Measurements from ENCODE around the gene LTBP1.

The LTBP1 gene

DNA sequence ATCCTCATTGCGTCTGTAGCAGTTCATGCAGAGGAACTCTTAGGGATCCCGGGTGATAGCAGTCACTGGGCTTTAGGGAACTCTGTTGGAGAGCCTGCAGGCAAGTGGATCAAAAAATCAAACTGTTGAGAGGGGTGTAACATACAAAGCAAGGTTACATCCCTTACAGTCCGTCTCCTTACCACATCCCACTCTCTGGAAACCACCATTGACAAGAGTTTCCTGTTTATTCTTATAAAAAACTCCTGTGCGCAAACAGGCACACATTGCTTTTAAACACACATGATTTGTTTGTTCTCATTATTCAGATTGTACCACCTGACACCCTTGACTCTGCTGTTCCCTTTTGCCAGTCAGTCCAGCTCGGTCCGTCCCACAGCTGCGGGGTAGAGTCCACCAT is 137.7 kb downstream of the LTBP1 start:
- DNase-seq: no peak

DNA sequence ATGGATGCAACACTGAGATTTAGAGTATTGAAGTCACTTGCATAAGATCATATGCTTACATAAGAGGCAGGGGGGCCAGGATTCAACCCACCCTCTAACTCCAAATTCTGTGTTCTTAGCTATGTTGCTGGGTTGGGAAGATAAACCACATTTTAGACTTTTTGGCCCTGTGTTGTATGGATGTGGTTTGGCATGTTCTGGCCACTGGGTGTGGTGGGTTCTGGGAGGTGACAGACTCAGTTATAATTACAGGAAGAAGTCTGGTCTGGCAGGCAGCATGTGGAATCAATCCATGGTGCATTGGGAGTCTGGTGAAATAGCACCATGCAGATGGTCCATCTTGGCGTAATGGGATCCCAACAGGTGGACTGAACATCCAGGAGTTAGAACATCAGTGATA is 138.9 kb downstream of the LTBP1 start:
- no peak for DNase-seq

DNA sequence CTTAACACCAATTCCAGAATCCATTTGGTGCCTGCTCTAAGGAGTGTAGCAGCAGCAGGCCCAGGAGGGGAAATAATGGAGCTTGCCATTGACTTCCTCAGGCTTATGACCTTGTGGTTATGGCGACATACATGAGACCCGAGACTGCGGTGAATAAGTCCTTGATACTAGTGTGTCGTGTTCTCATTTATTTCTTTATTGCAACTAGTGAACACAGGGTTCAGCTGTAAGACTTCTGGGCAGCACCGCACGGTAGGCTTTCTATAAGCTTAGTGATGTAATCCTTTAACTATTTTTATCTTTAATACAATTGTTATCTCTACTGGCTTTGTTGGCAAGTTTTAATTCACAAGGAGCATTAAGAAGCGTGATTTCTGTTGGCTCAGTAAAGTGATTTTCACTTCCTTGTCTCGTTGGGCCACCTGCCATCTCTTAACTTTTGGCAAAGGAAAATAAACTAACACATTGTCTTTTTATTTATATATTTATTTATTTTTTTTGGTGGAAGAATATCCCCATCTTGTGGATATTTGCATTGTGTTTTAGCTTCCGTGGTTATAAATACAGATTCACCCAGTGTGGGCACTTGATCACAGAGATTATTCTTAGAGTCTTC is 139.8 kb downstream of the LTBP1 start:
- DNase-seq: no peak

DNA sequence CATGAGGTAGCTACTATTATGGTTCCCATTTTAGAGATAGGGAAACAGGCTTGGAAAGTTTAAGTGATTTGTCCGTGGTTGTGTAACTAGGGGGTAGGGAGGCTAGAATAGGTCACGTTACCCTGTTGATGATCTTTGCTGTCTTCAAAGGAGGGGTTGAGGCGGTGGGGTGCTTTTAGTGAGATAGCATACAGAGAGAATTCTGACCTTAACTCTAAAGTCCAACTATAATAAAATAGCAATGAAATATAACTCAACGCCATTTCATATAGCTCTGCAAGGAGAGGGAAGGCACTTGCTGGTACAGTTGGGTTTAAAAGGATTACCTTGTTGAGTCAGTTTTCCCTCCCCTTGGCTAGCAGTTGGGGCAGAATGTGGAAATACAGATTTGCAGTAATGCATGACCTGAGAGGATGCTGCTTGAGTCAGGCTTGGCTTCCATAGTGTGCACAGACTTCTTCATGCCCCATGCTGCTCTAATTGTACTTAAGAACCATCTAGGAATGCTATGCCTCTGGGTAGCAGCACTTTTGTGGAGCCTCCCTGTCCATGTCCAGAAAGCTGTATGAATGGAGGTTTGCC is 143.9 kb downstream of the LTBP1 start:
- no peak for DNase-seq

DNA sequence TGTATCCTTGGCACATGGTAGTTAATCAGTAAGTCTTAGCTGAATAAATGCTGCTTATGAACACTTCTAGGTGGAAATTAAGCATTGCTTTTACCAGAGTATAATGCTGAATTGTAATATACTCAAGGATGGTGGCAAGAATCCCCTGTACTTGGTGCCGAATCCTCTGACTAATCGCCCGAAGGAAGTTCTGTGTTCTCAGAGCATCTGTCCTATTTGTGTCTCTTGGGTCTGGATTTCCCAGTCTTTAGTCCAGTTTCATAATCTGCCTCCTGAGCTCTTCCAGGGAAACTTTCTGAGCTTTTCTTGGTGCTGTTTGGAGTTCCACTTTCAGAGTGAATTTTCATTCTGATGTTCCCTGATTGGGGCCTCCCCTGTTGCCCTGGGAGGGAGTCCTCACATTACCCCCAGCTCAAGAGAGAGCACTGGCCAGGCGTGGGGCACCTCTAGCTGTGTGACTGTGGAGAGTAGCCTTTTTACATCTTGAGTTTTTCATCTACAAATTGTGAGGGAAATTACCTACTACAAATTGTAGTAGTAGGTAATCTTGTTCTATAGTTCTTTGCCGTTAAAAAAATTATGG is 144.9 kb downstream of the LTBP1 start:
- DNase-seq: no peak

DNA sequence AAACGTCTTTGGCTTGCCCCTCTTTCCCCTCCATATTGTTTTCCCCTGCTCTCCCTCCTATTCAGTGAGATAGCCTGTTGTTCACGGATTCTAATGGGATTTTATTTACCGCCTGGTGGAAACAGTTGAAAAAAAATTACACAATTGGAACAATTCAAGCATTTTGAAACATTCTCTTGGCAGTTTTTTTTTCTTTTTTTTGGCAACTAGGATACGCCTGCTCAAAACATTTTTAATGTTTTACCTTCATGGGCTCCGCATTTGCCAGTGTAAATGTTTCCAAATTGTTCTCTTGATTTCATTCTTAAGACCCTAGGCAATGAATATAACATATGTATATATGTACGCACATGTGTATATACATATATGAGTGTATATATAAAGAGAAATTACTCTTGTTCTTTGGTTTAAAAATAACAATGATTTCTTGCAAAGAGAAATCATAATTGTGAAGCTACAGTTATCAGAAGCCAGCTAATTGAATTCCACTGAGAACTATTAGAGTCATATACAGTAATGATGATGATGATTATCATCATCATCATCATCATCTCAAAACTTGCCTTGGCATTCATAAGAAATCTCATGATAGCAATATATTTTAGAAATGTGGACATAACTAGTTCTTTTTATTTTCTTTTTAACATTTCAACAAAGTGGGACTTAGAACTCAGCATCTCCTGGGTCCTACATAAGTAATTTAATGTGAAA is 146.7 kb downstream of the LTBP1 start:
- no peak for DNase-seq

DNA sequence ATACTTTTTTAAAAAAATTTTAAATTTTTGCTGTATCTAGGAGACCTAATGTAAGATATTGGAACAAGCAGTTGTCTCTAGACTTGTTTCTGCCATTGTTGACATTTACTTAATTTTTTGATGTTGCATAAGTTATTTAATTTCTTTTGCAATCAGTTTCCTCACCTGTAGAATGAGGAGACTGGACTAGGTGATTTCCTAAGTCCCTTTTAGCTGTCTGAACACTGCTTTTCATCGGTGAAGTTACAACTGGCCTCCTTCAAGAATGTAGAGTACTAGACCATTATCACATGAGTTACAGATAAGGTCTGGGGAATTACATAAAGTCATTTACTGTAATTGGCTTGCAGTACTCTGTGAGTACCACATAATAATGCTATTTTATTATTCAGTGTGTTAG is 147.6 kb downstream of the LTBP1 start:
- DNase-seq: no peak

DNA sequence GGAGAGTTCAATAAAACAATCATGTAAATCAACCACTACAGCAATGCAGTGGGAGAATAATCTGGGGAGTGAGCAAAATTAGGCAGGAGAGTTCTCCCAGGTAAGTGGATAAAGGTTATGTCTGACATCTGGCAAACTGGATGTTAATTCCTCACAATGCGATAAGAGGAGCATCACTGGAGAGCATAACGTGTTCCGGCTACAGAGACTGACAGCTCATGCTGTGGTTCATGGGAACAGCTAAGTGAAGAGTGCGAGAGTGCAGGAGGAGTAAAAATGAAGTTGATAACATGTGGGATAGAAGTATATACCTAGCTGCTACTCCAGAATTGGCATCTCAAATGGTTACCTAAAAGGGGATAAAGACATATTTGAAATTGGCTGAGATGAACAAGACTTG is 153.2 kb downstream of the LTBP1 start:
- DNase-seq: no peak

DNA sequence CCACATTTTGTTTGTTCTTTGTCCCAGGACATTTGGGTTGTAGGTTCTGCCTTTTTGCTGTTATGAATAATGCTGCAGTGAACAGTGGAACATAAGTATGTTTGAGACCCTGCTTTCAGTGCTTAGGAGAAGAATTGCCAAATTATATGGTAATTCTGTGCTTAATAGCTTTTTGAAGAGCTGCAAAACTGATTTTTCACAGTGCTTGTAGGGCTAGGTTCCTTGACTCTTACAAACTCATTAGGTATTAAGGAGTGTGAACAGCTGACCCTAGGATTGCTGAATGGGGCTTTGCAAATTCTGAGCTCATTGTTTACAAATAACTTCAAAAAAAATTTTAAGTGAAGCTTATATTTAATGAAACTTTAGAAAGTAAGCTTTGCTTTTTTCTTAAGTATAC is 154.2 kb downstream of the LTBP1 start:
- DNase-seq: no peak

DNA sequence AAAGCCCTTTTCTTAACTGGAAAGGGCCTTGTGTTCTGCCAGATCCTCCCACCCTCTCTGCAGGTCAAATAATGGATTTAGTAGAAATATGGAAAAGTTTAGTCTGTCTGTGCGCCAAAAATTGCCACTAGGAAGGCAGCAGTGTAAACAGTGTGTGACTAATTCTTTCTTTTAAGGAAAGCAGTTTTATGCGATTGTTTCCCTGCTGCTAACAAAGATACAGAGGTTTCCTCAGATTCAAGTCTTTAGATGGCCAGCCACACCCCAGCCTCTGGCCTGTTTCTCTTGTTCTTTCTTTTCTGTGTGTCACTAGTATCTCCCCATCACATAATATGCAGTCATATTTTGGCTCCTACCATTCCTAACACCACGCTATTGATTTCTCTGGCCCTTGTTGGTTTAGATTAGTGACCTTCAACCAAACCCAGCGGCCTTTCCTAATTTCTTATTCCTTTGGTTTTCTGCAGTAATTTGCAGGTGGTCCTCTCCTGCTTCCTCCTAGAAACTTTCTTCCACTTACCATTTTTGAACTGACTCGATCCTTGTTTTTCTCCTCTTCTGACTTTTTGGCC is 157.4 kb downstream of the LTBP1 start:
- DNase-seq: no peak

DNA sequence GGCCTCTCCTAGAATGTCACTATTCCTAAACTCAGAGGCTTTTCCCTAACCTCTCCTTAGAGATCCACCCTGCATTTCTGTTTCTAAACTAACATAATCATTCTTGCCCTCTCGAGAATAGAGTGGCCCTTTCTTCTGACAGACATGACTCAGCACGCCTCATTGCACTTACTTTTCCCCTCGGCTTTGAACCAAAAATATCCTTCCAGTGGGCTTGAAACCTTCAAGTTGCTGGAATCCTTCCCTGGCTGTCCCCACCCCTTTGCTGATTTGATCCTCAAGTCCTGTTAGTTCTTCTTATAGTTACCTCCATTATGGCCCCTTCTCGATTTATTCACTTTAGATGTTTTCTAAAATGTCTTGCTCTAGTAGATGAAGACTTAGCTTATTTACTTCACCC is 158.0 kb downstream of the LTBP1 start:
- DNase-seq: no peak

DNA sequence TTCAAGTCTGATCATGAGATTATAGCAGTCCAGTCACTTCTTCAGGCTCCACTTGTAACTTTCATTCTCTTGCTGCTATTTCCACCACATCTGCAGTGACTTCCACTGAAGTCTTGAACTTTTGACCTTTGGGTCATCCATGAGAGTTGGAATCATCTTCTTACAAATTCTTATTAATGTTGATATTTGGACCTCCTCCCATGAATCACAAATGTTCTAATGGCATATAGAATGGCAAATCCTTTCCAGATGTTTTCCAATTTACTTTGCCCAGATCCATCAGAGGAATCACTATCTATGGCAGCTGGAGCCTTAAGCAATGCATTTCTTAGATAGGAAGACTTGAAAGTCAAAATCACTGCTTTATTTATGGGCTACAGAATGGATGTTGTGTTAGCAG is 159.4 kb downstream of the LTBP1 start:
- no peak for DNase-seq

DNA sequence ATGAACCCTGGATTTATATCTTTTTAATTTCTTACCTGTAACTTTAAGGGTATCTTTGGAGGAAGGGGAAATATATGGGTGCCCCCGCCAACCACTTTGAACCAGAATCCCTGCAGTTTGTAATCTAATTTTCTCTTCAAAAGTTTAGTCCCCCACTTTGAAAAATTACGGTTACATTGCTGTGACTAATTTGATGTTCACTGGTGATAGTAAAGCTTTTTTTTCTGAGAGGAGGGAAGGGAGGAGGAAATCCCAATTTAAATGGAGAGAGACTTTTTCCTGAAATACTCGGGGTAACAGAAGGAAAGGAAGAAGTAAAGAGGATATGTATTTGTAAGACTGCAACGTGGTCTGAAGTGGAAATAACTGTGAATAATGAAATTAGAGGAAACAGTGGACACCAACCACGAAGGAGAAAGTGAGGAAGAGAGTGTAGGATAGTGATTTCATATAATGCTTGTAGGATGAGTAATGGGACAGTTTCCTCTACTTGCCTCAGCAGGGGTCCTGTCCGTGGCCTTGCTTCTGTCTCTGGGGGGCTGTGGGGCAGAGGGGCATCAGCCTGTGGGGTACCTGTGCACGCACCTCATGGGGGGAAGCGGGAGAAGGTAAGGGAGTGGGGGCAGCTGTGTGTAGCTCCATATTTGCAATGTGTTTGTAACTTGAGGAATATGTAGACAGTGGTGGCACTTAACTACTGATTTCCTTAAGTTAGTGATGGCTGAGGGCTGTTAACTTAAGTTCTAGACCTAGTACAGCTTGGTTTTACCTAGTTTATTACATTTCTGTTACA is 161.1 kb downstream of the LTBP1 start:
- no peak for DNase-seq

DNA sequence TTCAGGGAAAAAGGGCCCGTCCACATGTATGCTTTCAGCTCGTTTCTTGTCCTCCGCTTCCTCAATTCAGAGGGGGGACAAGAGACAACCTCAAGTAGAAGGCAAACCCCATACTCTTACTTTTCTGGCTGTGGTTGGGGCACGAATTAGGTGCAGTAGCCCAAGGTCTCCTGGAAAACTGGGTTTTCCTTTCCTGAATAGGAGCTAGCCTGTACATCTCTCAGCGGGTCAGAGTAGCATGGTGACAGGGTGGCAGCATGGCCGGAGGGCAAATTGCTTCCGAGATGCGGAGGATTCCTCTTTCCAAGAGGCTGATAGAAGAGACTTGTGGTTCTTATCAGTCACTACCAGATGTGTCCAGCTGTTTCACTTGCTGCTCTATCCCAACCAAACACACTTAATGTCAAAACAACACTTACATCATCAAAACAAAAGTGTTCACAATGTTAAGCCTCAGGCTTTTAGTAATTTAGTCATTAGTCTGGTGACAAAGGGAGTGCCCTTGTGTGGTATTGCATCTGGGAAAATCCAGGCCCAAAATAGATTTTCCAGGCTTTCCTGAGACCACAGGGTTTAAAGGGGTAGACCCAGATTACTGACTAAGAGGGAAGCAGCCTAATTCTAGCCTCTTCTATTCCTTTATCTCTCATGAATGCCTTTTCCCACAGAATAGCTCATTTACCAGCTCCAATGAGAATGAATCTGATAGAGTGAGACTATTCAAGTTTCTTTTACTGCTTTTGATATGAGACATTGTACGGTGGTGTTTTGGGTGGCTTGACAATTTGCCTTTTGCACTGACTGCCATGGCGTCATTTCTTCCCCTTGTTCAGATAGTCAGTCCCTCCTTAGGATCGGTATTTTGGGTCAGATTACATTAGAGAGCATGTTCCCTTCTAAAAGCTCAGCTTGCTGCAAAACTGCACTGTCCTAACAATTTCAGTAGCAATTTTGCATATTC is 162.0 kb downstream of the LTBP1 start:
- no peak for DNase-seq

DNA sequence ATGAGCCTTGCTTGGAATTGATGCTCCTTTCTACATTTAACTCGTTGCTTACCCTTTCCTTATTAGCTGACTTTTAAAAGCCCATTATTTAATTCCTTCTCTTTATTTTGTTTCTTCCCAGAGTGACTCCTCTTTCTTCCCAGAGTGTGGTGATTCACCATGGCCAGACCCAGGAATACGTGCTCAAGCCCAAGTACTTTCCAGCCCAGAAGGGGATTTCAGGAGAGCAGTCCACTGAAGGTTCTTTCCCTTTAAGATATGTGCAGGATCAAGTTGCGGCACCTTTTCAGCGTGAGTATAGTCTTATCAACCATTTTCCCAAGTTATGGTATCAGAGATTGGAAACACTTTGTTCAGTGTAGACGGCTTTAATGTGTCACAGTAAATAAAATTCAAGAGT is 163.7 kb downstream of the LTBP1 start:
- no peak for DNase-seq

DNA sequence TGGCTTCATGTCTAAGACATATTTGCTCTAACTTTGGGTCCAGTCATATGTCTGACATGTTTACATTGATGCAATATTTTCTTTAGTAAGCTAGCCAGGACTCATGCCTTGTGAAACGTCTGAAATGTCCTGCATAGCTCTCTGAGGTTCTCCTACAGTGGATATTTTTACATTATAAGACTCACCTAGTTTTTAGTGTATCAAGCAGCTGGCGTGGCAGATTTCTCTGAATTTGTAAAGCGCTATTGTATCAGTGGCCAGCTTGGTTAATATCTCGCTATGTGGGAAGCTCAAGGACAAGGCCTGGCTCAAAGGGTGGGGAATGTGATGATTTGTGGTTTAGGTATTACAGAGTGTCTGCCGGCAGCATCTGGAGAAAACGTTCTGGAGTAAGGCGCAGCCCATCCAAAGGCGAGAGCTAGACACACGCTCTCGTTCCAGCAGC is 164.3 kb downstream of the LTBP1 start:
- no peak for DNase-seq

DNA sequence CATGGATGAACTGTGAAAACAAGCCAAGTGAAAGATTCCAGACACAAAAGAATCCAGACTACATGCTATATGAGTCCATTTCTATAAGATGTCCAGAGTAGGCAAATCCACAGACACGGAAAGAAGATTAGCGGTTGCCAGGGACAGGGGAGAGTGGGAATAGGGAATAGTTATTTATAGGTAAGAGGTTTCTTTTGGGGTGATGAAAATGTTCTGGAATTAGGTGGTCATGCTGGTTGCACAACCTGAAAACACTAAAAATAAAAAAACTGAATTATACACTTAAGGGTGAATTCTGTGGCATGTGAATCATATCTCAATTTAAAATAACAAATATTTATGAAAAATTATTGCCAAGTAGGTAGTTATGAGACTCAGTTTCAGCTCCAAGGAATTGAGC is 168.4 kb downstream of the LTBP1 start:
- no peak for DNase-seq

DNA sequence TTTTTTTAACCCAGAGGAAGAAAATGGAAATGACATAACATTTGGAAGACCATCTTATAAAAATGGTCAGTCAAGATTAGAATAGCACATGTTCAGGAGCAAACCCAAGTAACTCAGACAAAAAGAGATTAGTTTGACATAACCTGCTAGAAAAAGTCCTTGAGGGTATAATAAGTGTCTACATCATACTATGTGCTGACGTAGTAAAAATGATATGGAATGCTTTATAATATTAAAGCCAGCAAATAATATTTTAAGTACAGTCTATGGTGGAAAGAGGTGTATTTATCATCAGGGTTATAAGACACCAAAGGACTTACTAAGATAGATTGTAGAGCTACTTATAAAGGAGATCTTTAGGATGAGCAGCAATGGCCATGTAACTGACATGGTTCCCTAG is 169.0 kb downstream of the LTBP1 start:
- DNase-seq: no peak

DNA sequence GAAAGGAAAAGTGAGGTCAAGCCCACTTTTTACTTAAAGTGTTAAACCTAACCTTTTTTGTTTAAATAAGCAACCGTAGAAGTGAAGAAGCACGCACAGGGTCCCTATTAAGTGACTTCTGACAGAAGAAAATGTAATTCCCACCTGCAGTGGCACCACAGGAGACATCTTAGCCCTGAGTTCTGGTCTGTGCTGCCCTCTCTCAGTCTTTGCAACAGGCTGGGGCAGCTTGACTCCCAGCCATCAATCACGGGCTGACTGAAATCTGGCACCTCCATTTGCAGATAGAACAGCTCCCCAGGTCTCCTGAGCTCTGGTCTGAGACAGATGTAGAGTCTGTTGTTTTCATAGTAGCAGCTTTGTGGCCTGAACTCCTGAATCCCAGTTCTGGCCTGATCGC is 170.0 kb downstream of the LTBP1 start:
- DNase-seq: no peak

DNA sequence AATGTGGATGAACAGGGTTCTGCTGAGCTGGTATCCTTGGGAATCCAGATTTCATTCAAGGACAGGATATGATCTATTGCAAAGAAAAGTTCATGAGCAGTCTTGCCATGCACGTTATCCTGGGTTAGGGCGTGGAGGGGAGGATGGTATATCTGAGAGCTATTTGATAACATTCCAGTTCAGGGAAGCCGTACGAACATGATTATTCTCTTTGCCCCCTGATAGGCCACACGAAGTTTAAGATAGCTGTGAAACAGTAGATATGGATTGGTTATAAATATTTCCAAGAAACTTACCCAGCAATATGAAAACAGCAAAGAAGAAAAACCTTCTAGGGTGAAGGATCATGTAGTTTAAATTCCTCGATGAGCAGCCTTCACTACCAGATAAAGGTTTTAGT is 171.9 kb downstream of the LTBP1 start:
- peak; percentile 8 for DNase-seq

DNA sequence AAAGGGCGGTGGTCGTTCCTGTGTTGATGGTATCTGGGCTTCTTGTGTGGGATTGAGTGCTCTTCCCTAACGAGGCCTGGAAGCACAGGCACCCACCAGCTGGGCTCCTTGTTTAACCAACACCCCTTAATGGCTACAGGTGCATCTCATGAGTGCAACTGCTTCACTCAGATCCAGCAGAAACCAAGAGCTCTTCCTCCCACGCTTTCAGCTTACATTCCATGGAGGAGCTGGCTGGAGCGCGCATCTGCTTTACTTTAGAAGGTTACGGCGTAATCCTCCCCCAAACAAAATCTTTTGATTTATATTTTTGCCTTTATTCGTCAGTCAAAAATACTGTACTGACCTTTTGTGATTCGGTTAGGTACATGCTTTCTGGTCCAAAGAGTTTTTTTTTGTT is 174.7 kb downstream of the LTBP1 start:
- DNase-seq: no peak

DNA sequence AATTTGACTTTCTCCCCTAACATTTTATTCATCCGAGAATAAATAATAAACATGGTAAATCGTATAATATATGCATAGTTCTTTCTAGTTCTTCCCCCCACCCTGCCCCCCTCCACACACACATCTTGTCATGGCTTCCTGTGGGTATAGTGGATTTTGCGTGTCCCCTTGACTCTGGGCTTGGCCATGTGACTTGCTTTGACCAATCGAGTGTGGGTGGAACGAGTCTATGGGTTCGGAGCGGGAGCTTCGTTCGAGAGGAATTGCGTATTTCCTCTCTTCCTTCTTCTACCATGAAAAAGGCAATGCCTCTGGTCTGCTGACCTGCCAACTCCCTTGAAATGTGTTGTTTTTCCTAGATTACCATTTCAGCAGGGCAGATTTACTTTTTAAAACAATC is 175.2 kb downstream of the LTBP1 start:
- no peak for DNase-seq
